Liver (tissue), 9 donors: ENCODE results near the gene PHLDA2. TPM values are rescaled to one million over a fixed set of nuclear protein-coding genes. Genes with fewer than 3 reads are reported as not detected.

Experiments
- DNase-seq: peaks from one replicate; pipeline ENCODE4 v3.0.0-alpha.2; 2017; ENCODE audit warnings: low spot score
- H3K27ac ChIP-seq, 2 donors: one replicate each; pipeline ENCODE4 v1.7.0; 2013; ENCODE audit warnings: inconsistent platforms in 2 of 2, low read length in 2 of 2, control low read depth in 1 of 2, low read depth in 1 of 2, mild to moderate bottlenecking in 1 of 2
- H3K27me3 ChIP-seq, 4 donors: one replicate each; pipeline versions ENCODE4 v1.6.1 to v1.7.0; 2013; ENCODE audit warnings: low read length in 3 of 4, inconsistent platforms in 1 of 4, mild to moderate bottlenecking in 1 of 4, moderate library complexity in 1 of 4; ENCODE audit not compliant: control insufficient read depth in 4 of 4, insufficient read depth in 4 of 4
- H3K36me3 ChIP-seq, 4 donors: one replicate each; pipeline versions ENCODE4 v1.6.1 to v1.7.0; 2013; ENCODE audit warnings: low read length in 3 of 4, mild to moderate bottlenecking in 3 of 4, low read depth in 1 of 4, moderate library complexity in 1 of 4; ENCODE audit not compliant: control insufficient read depth in 4 of 4, insufficient read depth in 3 of 4
- H3K4me1 ChIP-seq, 4 donors: one replicate each; pipeline versions ENCODE4 v1.6.1 to v1.7.0; 2013; ENCODE audit warnings: low read length in 3 of 4, mild to moderate bottlenecking in 3 of 4, moderate library complexity in 1 of 4; ENCODE audit not compliant: control insufficient read depth in 4 of 4, insufficient read depth in 4 of 4
- H3K4me3 ChIP-seq, 3 donors: one replicate each; pipeline versions ENCODE4 v1.6.1 to v1.7.0; 2013; ENCODE audit warnings: low read length in 3 of 3, control low read depth in 1 of 3, low read depth in 1 of 3, mild to moderate bottlenecking in 1 of 3
- H3K9ac ChIP-seq, 2 donors: one replicate each; pipeline ENCODE4 v1.7.0; 2013; ENCODE audit warnings: low read length in 2 of 2, mild to moderate bottlenecking in 2 of 2, moderate library complexity in 2 of 2, control low read depth in 1 of 2, low read depth in 1 of 2
- H3K9me3 ChIP-seq, 4 donors: one replicate each; pipeline versions ENCODE4 v1.6.1 to v1.7.0; 2013; ENCODE audit warnings: low read length in 3 of 4; ENCODE audit not compliant: control insufficient read depth in 4 of 4
- CTCF ChIP-seq: fragments of 150-350 bp; IDR thresholded peaks from 2 replicates; pipeline ENCODE4 v1.5.1; 2017; ENCODE audit warnings: improper control_type of control experiment, low read depth, low read length; ENCODE audit not compliant: missing input control
- FOXA1 ChIP-seq: IDR thresholded peaks from 2 replicates; pipeline ENCODE4 v1.6.1; 2016; ENCODE audit warnings: antibody characterized with exemption
- HNF4A ChIP-seq, 2 donors: conservative IDR thresholded peaks; 2 replicates each; pipeline ENCODE4 v1.6.1; 2016; ENCODE audit warnings: antibody characterized with exemption in 2 of 2, mild to moderate bottlenecking in 2 of 2
- HNF4G ChIP-seq: IDR thresholded peaks from 2 replicates; pipeline ENCODE4 v1.6.1; 2016; ENCODE audit warnings: antibody characterized with exemption
- MAX ChIP-seq: IDR thresholded peaks from 2 replicates; pipeline ENCODE4 v1.6.1; 2016; ENCODE audit warnings: antibody characterized with exemption
- NR2F2 ChIP-seq: IDR thresholded peaks from 2 replicates; pipeline ENCODE4 v1.6.1; 2016; ENCODE audit warnings: antibody characterized with exemption
- RAD21 ChIP-seq, 2 donors: IDR thresholded peaks; 2 replicates each; pipeline ENCODE4 v1.6.1; 2016; ENCODE audit warnings: antibody characterized with exemption in 2 of 2, mild to moderate bottlenecking in 2 of 2
- REST ChIP-seq: IDR thresholded peaks from 2 replicates; pipeline ENCODE4 v1.6.1; 2016; ENCODE audit warnings: antibody characterized with exemption, mild to moderate bottlenecking
- SP1 ChIP-seq: IDR thresholded peaks from 2 replicates; pipeline ENCODE4 v1.6.1; 2018; ENCODE audit warnings: antibody characterized with exemption, mild to moderate bottlenecking
- TAF1 ChIP-seq: conservative IDR thresholded peaks from 2 replicates; pipeline ENCODE4 v1.6.1; 2016; ENCODE audit warnings: antibody characterized with exemption, mild to moderate bottlenecking
- WGBS: extraction: QIAGEN DNeasy Blood & Tissue Kit; methylation state at CpG from one replicate; pipeline ENCODE4 v1.1.7; 2013; 5-methylcytosine and 5-hydroxymethylcytosine counted together
- polyA plus RNA-seq, 2 donors: library from polyadenylated mRNA; stranded (reverse) in 1 of 2; unstranded in 1 of 2; fragments of 200-250 nt in 1 of 2; fragments of >200 nt in 1 of 2; fragmentation: Nextera tagmentation in 1 of 2; extraction: Ambion mirVana in 1 of 2; gene quantifications; one replicate each; pipeline versions ENCODE4 v1.2.1 to v1.2.3, GENCODE V29; 2013 to 2015
- total RNA-seq, 2 donors: library from RNA; depleted of rRNA; stranded (reverse); fragments of >200 nt; gene quantifications; one replicate each; pipeline ENCODE4 v1.2.3, GENCODE V29; 2014
- donor health status: healthy.
- donor health status: healthy.
- donor health status: healthy.
- donor health status: healthy.
- donor health status: healthy.

The PHLDA2 gene
- total and polyA plus RNA-seq, 4 donors = 0.23 to 1.4 (median 0.99) TPM; not detected in 1

- TF ChIP-seq SP1 (no peak), FOXA1 (no peak), HNF4G (no peak), CTCF (no peak), REST (no peak), NR2F2 (no peak), TAF1 (no peak)
- Histone ChIP-seq H3K9me3 (no peaks in the 10 kb centered on the region), H3K4me3 (no peak overlapping the region), H3K27me3 (no peaks in the 10 kb centered on the region), H3K9ac (no peak overlapping the region), H3K27ac (no peak overlapping the region), H3K36me3 (peaks cover 14 to 90% (median 86%) of the 10 kb centered on the region in 4 donors), H3K4me1 (no peaks in the 10 kb centered on the region)
- 97% methylated on average over 6 of the region's 6 CpGs for WGBS
- DNase-seq = no peak
These were observed 25.0 kb upstream of the PHLDA2 start for GRCh38 chr11:2954263-2954662.

- H3K4me1 ChIP-seq = no peaks in the 10 kb centered on the region
- no peaks in the 10 kb centered on the region for H3K9me3 ChIP-seq
- no peak overlapping the region for H3K9ac ChIP-seq
- H3K27ac ChIP-seq = no peak overlapping the region
- no peaks in the 10 kb centered on the region for H3K27me3 ChIP-seq
- DNase-seq = no peak
- WGBS = 86% methylated on average over 6 of the region's 6 CpGs
- no peak overlapping the region for H3K4me3 ChIP-seq
- TF ChIP-seq HNF4G = no peak
- no peak for TF ChIP-seq HNF4A (conservative IDR thresholded peaks at IDR 0.05)
- H3K36me3 ChIP-seq = peaks cover 11 to 90% (median 79%) of the 10 kb centered on the region in 4 donors
These were observed 23.1 kb upstream of the PHLDA2 start for GRCh38 chr11:2952290-2952689.

- H3K27me3 ChIP-seq = no peaks in the 10 kb centered on the region
- no peaks in the 10 kb centered on the region for H3K4me1 ChIP-seq
- H3K36me3 ChIP-seq = peaks cover 11 to 84% (median 71%) of the 10 kb centered on the region in 4 donors
- H3K27ac ChIP-seq = no peak overlapping the region
- no peak for DNase-seq
- no peaks in the 10 kb centered on the region for H3K9me3 ChIP-seq
- no peak overlapping the region for H3K9ac ChIP-seq
- no peak overlapping the region for H3K4me3 ChIP-seq
- 92% methylated on average over 9 of the region's 9 CpGs for WGBS
- no peak for TF ChIP-seq MAX
- TF ChIP-seq REST = no peak
- TF ChIP-seq RAD21 (IDR thresholded peaks at IDR 0.05) = no peak
- TF ChIP-seq CTCF = no peak
These were observed 22.3 kb upstream of the PHLDA2 start for GRCh38 chr11:2951231-2952110.
